HEK293 (cell line): ENCODE data around the gene TNFRSF17.

Experiments used
- GFI1B ChIP-seq: fragments of 450-650 bp; formaldehyde crosslinking; IDR thresholded peaks from 2 replicates; pipeline ENCODE4 v1.5.1; 2016; ENCODE audit warnings: missing biosample characterization, missing genetic modification characterization
- GLIS1 ChIP-seq: fragments of 450-650 bp; formaldehyde crosslinking; IDR thresholded peaks from 2 replicates; pipeline ENCODE4 v1.5.1; 2016; ENCODE audit warnings: missing biosample characterization, missing genetic modification characterization
- KLF9 ChIP-seq: fragments of 450-650 bp; formaldehyde crosslinking; IDR thresholded peaks from 2 replicates; pipeline ENCODE4 v1.5.1; 2016; ENCODE audit warnings: missing biosample characterization, missing genetic modification characterization, low read depth
- ZNF10 ChIP-seq: fragments of 450-650 bp; formaldehyde crosslinking; IDR thresholded peaks from 2 replicates; pipeline ENCODE4 v1.5.1; 2017; ENCODE audit warnings: missing biosample characterization, missing genetic modification characterization
- ZNF146 ChIP-seq: fragments of 450-650 bp; formaldehyde crosslinking; IDR thresholded peaks from 2 replicates; pipeline ENCODE4 v1.5.1; 2016; ENCODE audit warnings: missing biosample characterization, missing genetic modification characterization
- ZNF302 ChIP-seq: fragments of 450-650 bp; formaldehyde crosslinking; IDR thresholded peaks from 2 replicates; pipeline ENCODE4 v1.5.1; 2016; ENCODE audit warnings: missing biosample characterization, missing genetic modification characterization, low read depth
- ZNF354C ChIP-seq: fragments of 450-650 bp; formaldehyde crosslinking; IDR thresholded peaks from 2 replicates; pipeline ENCODE4 v1.5.1; 2016; ENCODE audit warnings: missing biosample characterization, missing genetic modification characterization, low read depth, borderline replicate concordance
- ZNF747 ChIP-seq: fragments of 450-650 bp; formaldehyde crosslinking; IDR thresholded peaks from 2 replicates; pipeline ENCODE4 v1.5.1; 2016; ENCODE audit warnings: missing biosample characterization, missing genetic modification characterization
- TF ChIP-seq, protein P1 (sequence below): fragments of 450-650 bp; formaldehyde crosslinking; conservative IDR thresholded peaks from 2 replicates; pipeline ENCODE4 v1.5.1; 2016; ENCODE audit warnings: low read depth, missing biosample characterization, missing genetic modification characterization
- TF ChIP-seq, protein P2 (sequence below): fragments of 450-650 bp; formaldehyde crosslinking; IDR thresholded peaks from 2 replicates; pipeline ENCODE4 v1.5.1; 2016; ENCODE audit warnings: missing biosample characterization, missing genetic modification characterization
- TF ChIP-seq, protein P3 (sequence below): fragments of 450-650 bp; IDR thresholded peaks from 2 replicates; pipeline ENCODE4 v1.5.1; 2018; ENCODE audit warnings: missing biosample characterization, missing genetic modification characterization
- TF ChIP-seq, protein P4 (sequence below): fragments of 450-650 bp; formaldehyde crosslinking; IDR thresholded peaks from 2 replicates; pipeline ENCODE4 v1.5.1; 2016; ENCODE audit warnings: missing biosample characterization, missing genetic modification characterization, low read depth

DNA sequence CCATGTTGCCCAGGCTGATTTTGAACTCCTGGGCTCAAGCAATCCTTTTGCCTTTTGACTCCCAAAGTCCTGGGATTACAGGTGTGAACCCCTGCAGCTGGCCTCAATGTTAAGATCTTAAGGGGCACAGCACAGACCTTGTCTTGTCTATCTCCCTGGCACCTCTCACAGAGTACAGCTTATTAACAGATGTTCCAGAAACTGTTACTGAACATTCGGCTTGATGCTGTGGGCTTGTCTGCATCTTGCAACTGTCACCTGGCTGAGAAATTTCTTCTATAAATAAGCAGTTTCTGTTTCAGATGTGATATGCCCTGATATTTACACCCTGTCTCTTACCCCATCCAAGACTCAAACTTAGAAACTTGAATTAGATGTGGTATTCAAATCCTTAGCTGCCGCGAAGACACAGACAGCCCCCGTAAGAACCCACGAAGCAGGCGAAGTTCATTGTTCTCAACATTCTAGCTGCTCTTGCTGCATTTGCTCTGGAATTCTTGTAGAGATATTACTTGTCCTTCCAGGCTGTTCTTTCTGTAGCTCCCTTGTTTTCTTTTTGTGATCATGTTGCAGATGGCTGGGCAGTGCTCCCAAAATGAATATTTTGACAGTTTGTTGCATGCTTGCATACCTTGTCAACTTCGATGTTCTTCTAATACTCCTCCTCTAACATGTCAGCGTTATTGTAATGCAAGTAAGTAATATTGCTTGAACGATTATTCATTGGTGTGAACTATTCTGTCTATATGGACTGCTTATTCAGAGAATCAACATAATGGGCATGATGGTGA, at the start of gene TNFRSF17:
- TF ChIP-seq, protein P1, sequence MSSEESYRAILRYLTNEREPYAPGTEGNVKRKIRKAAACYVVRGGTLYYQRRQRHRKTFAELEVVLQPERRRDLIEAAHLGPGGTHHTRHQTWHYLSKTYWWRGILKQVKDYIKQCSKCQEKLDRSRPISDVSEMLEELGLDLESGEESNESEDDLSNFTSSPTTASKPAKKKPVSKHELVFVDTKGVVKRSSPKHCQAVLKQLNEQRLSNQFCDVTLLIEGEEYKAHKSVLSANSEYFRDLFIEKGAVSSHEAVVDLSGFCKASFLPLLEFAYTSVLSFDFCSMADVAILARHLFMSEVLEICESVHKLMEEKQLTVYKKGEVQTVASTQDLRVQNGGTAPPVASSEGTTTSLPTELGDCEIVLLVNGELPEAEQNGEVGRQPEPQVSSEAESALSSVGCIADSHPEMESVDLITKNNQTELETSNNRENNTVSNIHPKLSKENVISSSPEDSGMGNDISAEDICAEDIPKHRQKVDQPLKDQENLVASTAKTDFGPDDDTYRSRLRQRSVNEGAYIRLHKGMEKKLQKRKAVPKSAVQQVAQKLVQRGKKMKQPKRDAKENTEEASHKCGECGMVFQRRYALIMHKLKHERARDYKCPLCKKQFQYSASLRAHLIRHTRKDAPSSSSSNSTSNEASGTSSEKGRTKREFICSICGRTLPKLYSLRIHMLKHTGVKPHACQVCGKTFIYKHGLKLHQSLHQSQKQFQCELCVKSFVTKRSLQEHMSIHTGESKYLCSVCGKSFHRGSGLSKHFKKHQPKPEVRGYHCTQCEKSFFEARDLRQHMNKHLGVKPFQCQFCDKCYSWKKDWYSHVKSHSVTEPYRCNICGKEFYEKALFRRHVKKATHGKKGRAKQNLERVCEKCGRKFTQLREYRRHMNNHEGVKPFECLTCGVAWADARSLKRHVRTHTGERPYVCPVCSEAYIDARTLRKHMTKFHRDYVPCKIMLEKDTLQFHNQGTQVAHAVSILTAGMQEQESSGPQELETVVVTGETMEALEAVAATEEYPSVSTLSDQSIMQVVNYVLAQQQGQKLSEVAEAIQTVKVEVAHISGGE (tag by site-specific recombination) = no peak
- TF ChIP-seq KLF9 (tag by site-specific recombination) = no peak
- TF ChIP-seq, protein P2, sequence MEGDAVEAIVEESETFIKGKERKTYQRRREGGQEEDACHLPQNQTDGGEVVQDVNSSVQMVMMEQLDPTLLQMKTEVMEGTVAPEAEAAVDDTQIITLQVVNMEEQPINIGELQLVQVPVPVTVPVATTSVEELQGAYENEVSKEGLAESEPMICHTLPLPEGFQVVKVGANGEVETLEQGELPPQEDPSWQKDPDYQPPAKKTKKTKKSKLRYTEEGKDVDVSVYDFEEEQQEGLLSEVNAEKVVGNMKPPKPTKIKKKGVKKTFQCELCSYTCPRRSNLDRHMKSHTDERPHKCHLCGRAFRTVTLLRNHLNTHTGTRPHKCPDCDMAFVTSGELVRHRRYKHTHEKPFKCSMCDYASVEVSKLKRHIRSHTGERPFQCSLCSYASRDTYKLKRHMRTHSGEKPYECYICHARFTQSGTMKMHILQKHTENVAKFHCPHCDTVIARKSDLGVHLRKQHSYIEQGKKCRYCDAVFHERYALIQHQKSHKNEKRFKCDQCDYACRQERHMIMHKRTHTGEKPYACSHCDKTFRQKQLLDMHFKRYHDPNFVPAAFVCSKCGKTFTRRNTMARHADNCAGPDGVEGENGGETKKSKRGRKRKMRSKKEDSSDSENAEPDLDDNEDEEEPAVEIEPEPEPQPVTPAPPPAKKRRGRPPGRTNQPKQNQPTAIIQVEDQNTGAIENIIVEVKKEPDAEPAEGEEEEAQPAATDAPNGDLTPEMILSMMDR (tag by site-specific recombination) = no peak
- TF ChIP-seq ZNF747 (tag by site-specific recombination) = no peak
- no peak for TF ChIP-seq ZNF302 (tag by site-specific recombination)
- no peak for TF ChIP-seq ZNF146 (tag by site-specific recombination)
- TF ChIP-seq, protein P3, sequence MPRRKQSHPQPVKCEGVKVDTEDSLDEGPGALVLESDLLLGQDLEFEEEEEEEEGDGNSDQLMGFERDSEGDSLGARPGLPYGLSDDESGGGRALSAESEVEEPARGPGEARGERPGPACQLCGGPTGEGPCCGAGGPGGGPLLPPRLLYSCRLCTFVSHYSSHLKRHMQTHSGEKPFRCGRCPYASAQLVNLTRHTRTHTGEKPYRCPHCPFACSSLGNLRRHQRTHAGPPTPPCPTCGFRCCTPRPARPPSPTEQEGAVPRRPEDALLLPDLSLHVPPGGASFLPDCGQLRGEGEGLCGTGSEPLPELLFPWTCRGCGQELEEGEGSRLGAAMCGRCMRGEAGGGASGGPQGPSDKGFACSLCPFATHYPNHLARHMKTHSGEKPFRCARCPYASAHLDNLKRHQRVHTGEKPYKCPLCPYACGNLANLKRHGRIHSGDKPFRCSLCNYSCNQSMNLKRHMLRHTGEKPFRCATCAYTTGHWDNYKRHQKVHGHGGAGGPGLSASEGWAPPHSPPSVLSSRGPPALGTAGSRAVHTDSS (tag by site-specific recombination) = no peak
- TF ChIP-seq ZNF10 (tag by site-specific recombination) = no peak
- TF ChIP-seq, protein P4, sequence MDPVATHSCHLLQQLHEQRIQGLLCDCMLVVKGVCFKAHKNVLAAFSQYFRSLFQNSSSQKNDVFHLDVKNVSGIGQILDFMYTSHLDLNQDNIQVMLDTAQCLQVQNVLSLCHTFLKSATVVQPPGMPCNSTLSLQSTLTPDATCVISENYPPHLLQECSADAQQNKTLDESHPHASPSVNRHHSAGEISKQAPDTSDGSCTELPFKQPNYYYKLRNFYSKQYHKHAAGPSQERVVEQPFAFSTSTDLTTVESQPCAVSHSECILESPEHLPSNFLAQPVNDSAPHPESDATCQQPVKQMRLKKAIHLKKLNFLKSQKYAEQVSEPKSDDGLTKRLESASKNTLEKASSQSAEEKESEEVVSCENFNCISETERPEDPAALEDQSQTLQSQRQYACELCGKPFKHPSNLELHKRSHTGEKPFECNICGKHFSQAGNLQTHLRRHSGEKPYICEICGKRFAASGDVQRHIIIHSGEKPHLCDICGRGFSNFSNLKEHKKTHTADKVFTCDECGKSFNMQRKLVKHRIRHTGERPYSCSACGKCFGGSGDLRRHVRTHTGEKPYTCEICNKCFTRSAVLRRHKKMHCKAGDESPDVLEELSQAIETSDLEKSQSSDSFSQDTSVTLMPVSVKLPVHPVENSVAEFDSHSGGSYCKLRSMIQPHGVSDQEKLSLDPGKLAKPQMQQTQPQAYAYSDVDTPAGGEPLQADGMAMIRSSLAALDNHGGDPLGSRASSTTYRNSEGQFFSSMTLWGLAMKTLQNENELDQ (tag by site-specific recombination) = no peak
- no peak for TF ChIP-seq GLIS1 (tag by site-specific recombination)
- no peak for TF ChIP-seq GFI1B
- TF ChIP-seq ZNF354C (tag by site-specific recombination) = no peak
